Activated T-cell treated with anti-CD3 and anti-CD28 coated beads for 48 hours (primary cell): ENCODE results near the gene LGI4.
"Not testable (repeated sequence)": the region's sequence is repeated elsewhere in the genome, so short reads cannot be mapped to it uniquely, and the experiment has no call there.

Experiments used
- DNase-seq: peaks from one replicate; pipeline ENCODE4 v3.0.0-alpha.2; 2020; ENCODE audit warnings: low read depth

LGI4 gene

GRCh38 chr19:35105411-35106290 is 29.2 kb downstream of the LGI4 start:
- DNase-seq, result no peak

- DNase-seq, result no peak
Measured at GRCh38 chr19:35105047-35105410, 29.8 kb downstream of the LGI4 start.

GRCh38 chr19:35104361-35104760 is 30.5 kb downstream of the LGI4 start:
- no peak for DNase-seq

- not testable (repeated sequence) for DNase-seq
Measured at GRCh38 chr19:35103614-35104013, 31.2 kb downstream of the LGI4 start.

GRCh38 chr19:35101949-35102348 is 32.9 kb downstream of the LGI4 start:
- DNase-seq, result not testable (repeated sequence)

- DNase-seq, result no peak
Measured at GRCh38 chr19:35100588-35101533, 34.0 kb downstream of the LGI4 start.

GRCh38 chr19:35099897-35100275 is 35.0 kb downstream of the LGI4 start:
- DNase-seq, result no peak

GRCh38 chr19:35099155-35099896 is 35.5 kb downstream of the LGI4 start:
- DNase-seq, result no peak

- DNase-seq, result no peak
Measured at GRCh38 chr19:35098413-35099049, 36.3 kb downstream of the LGI4 start.

- no peak for DNase-seq
Measured at GRCh38 chr19:35095667-35096368, 39.0 kb downstream of the LGI4 start.

GRCh38 chr19:35094656-35095055 is 40.2 kb downstream of the LGI4 start:
- no peak for DNase-seq

- DNase-seq, result no peak
Measured at GRCh38 chr19:35093941-35094647, 40.8 kb downstream of the LGI4 start.

GRCh38 chr19:35093430-35093829 is 41.4 kb downstream of the LGI4 start:
- no peak for DNase-seq

- no peak for DNase-seq
Measured at GRCh38 chr19:35090506-35091214, 44.2 kb downstream of the LGI4 start.

- no peak for DNase-seq
Measured at GRCh38 chr19:35090160-35090505, 44.7 kb downstream of the LGI4 start.

- DNase-seq, result no peak
Measured at GRCh38 chr19:35089554-35089953, 45.3 kb downstream of the LGI4 start.

GRCh38 chr19:35088131-35088913 is 46.5 kb downstream of the LGI4 start:
- DNase-seq, result no peak

- DNase-seq, result no peak
Measured at GRCh38 chr19:35087393-35087792, 47.5 kb downstream of the LGI4 start.

- DNase-seq, result no peak
Measured at GRCh38 chr19:35086455-35086854, 48.4 kb downstream of the LGI4 start.
